CD1c-positive myeloid dendritic cell (primary cell): ENCODE results near the gene NR2F6.

Source experiments
- DNase-seq: peaks from one replicate; pipeline ENCODE4 v3.0.0-alpha.2; 2016; ENCODE audit errors: extremely low spot score

The NR2F6 gene

DNA sequence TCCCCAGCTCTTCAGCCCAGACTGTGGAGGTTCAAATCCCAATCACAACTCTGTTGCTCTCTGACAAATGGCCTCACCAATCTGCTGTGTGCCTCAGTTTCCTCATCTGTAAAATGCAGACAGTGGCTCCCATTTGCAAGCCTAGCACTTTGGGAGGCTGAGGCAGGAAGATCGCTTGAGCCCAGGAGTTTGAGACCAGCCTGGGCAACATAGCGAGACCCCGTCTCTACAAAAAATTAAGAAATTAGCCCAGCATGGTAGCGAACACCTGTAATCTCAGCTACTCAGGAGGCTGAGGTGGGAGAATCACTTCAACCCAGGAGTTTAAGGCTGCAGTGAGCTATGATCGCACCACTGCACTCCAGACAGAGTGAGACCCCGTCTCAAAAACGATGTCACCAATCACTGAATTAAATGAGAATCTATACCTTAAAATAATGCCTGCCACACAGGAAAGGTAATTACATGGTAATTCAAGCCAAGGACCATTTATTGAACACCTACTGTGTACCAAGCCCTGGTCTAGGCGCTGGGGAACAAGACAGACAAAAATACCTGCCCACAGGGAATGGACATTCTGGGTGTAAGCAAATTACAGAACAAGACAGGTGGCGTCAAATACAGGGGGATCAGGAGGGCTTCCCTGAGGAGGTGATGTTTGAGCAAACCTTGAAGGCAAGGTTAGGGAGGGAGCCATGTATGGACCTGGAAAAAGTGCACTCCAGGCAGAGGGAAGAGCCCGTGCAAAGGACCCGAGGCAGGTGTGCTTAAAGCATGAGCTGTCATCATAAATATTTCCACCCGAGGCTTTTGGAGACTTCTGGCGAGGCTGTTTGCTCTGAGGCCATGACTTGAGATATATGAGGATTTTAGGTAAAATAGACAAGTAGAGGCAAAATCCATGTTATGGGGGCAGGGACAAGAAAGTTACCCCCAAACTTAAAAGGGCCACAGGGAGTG lies 7.7 kb downstream of the NR2F6 start:
- no peak for DNase-seq

DNA sequence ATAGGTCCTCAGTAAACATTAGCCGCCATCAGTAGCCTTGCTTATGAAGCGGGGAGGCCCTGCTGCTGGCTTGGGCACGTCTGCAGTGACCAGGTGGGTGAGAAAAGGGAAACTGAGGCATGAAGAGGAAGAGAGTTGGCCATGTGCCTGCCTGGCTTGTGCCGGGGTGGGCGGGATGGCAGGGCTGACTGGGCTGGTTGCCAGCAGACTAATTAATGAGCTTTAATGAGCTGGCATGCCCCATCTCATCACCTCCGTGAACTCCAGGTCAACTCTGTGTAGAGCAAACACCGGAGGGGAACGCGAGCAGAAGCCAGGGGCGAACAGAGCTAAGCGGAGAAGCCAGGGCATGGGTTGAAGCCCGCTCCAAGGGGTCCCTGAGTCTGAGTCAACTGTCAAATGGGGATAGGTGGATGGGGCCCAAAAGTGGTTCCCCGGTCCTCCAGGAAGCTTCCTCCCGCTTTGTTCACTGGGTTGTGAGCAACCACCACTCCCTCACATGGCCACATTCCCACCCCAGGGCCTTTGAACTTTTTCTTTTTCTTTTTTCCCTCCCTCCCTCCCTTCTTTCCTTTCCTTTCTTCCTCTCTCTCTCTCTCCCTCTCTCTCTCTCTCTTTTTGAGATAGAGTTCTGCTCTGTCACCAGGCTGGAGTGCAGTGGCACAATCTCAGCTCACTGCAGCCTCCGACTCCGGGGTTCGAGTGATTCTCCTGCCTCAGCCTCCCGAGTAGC lies 8.7 kb downstream of the NR2F6 start:
- no peak for DNase-seq

DNA sequence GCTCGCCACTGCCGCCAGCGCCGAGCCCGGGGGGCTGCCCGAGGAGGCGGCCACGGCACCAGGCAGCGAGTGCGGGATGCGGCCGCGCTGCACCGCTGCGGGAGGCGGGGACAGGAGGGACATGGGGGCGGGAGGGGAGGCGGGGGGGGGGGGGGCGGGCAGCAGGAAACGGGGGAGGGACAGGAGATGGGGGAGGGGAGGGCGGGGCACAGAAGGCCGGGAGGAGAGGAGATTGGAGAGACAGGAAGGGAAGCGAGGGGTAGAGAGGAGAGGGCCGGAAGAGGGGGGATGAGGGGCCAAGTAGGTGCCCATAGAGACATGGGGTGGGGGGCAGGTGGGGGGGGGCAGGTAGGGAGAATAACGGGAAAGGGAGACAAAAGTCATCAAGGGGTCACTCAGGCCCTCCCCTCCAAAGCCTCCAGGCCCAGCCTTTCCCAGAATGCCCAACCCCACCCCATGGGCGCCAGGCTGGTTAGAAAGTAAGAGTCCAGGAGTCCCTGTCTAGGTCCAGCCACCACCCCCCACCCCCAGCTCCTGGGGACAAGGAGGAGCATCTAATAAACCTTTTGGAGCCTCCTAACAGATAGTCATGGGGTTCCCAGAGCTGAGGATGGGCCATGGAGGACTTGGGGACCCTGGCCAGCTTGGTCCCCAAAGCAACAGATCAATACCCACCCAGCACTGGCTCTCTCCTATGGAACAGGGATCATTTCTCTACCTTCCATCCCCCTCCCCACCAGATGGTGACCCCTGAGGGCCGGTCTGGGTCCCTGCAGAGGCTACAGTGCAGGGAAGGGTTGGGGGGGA lies 9.5 kb downstream of the NR2F6 start:
- DNase-seq: no peak

DNA sequence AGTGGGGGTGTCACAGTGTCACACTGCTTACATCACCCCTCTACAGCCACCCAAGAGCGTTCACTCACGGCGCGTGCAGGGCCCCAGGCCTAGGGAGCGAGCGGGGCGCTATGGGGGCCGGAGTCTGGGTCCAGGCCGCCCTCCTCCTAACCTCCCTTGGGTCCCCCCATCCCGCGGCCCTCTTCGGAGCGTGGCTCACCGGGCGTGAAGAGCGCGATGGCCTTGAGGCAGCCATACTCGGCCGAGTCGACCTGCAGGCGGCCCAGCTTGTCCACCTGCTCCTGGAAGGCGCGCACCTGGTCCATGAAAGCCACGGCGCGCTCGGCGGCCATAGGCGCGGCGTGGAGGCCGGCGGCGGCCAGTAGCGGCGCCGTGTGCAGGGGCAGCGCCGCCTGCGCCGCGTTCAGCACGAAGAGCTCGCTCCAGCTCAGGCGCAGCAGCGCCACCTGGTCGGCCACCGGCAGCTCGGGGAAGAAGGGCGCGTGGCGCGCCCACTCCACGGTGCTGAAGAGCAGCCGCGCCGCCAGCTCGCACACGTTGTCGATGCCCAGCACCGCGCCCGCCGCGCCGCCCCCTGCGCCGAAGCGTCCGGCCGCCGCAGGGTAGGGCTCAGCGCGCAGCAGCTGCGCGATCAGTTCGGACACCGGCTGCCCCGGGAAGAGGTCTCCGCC lies 10.3 kb downstream of the NR2F6 start:
- DNase-seq: peak; percentile 84

DNA sequence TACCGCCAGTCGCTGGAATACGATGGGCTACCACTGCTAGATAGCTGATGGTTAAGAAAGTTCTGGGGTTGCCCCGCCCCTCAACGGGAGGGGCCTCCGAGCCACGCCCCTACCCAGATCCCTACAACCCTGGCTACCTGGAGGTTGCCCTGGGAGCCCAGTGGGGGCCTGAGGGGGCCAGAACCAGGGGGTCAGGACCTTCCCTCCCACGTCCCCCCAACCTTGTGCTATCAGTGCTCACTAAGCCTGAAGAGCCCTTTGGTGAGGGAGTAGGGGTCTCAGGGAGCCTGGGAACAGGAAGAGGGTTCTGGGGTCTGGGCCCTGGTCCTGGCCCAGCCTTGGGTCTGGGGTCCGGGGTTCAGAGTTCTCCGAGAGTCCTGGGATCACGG lies 10.8 kb downstream of the NR2F6 start:
- peak; percentile 47 for DNase-seq

DNA sequence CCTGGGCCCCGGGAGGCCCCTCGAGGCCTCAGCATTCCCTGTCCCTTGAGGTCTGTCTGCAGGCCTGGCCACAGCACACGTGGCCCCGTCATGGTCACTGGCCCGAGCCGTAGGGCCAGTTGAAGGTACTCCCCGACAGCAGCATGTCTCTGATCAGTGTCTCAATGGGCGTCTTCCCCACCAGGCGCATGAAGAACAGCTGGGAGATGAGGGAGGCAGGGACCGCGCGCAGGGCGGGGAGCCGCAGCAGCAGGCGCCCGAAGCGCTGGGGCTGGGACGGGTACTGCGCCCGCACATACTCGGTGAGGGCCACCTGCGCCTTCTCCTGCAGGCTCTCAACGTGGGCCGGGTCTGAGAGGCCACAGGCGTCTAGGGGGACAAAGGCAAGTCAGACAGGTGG lies 13.5 kb downstream of the NR2F6 start:
- no peak for DNase-seq

DNA sequence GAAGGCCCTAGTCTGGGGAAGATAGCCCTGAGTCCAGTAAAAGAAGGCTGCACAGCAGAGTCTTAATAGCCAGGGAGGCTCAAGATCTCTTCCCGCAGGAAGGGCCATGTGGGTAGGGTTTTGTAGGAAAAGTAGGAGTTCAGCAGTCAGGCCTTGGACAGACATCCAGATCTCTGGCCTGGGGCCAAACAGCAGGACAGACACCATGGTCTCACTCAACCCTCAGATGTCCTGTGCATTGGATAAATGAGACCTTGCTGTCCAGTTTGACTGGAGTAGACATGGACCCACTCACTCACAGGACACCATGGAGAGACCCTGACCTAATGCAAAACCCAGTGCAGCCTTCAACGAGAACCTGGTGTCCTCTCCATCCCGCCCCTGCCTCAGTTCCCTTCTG lies 15.8 kb downstream of the NR2F6 start:
- no peak for DNase-seq

DNA sequence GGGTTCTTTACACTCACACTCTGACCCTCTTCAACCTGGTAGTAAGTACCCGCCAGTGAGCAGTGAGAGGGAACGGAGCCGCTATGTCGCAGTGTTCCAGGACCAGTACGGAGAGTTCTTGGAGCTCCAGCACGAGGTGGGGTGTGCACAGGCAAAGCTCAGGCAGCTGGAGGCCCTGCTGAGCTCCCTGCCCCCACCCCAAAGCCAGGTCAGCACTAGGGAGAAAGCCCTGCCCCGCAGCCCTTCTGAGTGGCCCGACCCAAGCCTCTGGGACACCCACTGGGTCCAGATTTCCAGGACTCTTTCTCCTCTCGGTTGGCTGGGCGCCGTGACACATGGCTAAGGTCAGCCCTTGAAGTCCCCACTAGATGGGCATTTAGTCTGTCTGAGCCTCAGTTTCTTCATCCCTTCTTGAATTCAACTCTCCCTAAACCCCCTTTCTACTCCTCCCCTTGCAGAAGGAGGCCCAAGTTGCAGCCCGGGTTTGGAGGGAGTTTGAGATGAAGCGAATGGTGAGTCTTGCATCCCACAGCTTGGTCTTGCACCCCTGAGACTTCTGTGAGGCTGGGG lies 17.8 kb downstream of the NR2F6 start:
- no peak for DNase-seq

DNA sequence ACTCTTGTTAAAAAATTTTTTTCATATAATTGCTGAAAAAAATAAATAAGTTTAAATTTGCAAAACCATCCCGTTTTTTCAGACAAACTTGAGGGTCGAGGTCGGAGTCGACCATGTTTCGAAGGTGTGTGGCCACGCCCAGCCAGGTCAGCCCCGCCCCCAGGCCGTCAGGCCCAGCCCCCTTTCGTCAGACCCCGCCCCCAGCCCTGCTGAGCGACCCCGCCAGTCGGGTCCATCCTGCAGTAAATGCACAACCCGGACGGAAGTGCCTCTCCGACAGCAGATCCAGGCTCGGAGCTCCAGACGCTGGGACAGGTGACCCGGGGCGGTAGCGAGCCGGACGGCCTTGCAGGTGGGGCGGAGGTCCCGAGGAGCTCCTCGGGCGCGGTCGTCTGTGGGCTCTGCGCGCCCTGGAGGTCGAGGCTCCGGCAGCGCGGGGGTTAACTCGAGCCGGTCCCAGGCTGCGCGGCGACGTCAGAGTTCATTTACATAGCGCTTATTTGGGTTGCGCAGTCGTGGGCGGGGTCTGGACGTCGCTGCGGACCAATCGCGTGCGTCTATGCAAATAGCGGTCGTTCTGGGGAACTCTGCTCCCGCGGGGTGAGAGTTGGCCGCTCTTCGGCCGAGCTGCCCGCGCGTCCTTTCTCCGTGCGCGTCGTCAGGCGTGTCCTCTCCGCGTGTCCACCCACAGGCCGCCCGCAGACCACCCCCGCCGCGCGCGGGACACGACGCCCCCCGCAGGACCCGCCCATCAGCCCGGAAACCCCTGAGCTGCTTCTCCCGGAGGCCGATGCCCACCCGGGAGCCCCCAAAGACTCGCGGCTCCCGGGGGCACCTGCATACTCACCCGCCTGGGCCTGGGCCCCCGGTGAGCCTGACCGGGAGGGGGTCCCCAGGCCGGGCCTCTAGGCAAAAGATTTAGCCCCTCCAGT lies 19.5 kb downstream of the NR2F6 start, which contains the start of gene OCEL1:
Gene OCEL1, plus strand, starts transcription at position 225 of the 932 bp plus-strand sequence. Its CDS starts 22 bp downstream, at position 247.
- peak; percentile 99 for DNase-seq

DNA sequence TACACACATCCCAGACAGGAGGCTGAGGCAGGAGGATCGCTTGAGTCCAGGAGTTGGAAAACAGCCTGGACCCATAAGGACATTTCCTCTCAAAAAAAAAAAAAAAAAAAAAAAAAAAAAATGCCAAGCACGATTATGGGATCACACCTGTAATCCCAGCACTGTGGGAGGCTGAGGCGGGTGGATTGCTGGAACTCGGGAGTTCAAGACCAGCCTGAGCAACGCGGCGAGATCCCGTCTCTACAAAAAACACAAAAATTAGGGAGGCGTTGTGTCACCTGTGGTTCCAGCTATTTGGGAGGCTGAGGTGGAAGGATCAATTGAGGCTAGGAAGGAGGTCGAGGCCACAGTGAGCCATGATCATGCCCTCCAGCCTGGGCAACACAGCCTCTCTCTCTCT lies 20.7 kb downstream of the NR2F6 start:
- DNase-seq: no peak

DNA sequence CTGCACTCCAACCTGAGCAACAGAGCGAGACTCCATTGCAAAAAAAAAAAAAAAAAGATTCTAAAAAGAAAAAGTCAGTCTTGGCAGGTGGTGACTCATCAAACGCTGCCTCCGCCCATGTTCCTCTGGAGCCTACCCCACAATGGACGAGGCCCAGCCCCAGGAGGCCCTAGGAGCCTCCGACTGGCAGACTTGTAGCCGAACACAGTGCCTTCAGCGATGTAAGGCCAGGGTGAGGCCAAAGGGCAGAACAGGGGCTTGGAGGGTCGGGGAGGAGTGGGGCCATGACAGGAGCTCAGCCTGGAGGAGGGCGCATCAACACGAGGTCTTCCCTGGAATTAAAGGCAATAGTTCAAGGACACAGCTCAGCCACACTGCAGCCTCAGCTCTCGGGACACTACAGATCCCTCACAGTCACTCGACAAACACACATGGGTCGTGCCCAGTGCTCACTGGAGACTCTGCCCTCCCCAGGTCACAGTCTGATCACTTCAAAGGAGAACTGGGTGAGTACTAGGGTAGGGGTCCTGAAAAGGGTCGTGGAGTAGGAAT lies 25.4 kb downstream of the NR2F6 start:
- DNase-seq: peak; percentile 51

DNA sequence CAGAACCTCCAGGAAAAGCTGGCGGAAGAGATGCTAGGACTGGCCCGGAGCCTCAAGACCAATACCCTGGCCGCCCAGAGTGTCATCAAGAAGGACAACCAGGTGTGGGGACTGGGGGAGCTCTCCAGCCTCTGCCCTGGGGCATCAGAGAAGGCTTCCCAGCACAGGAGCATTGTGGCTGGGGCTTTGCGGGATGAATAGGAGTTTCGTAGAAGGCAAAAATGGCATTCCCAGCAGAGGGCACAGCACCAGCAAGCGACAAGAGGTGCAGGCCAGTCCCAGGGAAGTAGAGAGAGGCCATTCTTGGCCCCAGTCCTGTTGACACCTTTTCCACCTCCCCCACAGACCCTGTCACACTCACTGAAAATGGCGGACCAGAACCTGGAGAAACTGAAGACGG lies 26.4 kb downstream of the NR2F6 start:
- DNase-seq: no peak

DNA sequence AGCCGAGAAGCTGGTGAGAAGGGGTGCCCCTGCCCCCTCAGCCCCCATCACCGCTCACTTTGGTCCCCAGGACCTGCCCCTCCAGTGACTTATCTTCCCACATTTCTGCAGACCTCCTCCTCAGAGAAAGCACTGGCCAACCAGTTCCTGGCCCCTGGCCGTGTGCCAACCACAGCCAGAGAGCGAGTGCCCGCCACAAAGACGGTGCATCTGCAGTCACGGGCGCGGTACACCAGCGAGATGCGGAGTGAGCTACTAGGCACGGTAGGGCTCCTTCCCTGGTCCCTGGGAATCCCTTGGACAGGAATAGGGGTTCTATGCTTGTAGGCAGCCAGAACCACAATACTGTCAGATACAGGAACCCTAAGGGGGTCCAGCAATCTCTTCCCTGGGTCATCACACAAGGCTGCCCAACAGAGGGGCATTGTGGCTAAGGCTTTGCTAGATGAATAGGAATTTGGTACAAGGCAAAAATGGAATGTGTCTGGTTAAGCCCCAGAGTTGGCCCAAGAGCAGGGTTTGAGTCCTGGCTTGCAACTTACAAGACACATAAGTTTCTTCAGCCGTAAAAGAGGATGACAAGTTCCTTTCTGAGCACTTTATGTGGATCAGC lies 29.6 kb downstream of the NR2F6 start:
- no peak for DNase-seq

DNA sequence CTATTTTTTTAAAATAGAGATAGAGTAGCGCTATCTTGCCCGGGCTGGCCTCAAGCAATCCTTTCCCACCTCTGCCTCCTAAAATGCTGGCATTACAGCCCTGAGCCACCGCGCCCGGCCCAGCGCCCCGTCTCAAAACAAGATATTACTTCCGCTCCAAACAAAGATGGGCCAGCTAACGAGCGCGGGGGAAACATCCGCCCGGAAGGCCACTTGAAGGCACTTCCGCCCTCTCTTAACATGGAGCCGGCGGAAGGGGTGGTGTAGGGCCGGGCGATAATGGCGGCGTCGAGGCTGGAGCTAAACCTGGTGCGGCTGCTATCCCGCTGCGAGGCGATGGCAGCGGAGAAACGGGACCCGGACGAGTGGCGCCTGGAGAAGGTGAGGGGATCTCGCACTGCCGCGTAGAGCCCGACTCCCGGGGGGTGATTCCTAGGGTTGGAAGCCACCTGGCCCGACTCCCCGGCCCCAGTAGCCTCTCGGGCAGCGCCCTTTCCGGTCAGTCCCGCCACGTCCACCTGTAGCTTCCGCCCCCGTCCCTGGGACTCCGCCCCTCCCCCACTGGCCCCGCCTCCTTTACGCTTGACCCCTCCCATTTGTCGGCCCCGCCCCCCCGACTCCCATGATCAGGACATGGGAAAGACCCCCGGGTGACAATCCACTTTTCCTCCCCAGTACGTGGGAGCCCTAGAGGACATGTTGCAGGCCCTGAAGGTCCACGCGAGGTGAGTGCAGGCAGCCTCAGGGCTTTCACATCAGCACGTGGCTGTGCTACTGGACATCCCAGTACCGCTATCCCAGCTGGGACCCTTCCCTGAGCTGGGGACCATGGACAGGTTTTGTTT lies 30.4 kb downstream of the NR2F6 start, which contains the start of gene USE1:
Gene USE1, plus strand, starts transcription at position 231 of the 845 bp plus-strand sequence. Its CDS starts 49 bp downstream, at position 280.
- peak; percentile 94 for DNase-seq

DNA sequence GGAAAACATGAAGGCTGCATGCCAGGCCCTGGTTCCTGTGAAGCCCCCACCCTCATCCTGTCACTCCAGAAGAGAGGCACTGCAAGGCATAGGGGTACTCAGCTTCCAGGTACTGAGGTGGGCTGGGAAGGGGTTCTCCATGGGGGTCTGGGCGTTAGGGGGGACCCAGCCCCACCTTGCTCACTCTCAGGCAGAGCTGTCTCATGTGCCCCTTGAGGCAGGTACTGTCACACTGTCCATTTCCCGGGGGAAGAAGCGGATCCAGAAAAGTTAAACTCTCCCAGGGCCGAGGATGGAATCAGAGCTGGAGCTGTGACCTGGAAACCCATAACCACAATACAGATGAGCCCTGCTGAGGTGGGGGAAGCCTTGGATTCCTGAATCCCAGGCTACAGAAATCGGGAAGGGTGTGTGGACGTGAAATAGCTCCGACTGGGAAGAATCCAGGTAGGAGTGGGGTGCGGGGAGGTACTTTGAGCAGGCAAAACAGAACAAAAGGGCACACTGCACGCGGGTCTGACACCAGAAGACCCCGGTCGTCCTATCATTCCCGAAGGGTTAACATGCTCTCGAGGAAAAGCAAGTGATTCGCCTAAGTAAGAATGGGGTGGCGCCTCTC lies 31.1 kb downstream of the NR2F6 start:
- no peak for DNase-seq

DNA sequence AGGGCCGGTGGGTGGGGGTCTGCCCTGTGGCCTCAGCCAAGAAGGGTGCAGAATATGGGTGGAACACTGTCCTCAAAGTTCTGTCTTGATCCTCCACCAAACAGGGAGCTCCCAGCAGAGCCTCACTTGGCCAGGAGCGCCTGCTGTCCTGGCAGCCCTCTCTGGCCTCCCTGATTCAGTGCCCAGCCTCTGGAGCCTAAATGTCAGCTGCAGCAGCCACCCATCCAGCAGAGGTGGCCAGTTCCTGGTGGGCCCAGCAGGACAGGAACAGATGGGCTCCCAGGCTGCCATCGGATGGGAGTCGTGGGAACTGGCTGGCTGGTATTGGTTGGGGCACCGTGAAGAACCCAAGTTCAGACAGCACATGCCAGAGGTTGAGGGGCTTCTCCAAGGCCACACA lies 32.4 kb downstream of the NR2F6 start:
- no peak for DNase-seq

DNA sequence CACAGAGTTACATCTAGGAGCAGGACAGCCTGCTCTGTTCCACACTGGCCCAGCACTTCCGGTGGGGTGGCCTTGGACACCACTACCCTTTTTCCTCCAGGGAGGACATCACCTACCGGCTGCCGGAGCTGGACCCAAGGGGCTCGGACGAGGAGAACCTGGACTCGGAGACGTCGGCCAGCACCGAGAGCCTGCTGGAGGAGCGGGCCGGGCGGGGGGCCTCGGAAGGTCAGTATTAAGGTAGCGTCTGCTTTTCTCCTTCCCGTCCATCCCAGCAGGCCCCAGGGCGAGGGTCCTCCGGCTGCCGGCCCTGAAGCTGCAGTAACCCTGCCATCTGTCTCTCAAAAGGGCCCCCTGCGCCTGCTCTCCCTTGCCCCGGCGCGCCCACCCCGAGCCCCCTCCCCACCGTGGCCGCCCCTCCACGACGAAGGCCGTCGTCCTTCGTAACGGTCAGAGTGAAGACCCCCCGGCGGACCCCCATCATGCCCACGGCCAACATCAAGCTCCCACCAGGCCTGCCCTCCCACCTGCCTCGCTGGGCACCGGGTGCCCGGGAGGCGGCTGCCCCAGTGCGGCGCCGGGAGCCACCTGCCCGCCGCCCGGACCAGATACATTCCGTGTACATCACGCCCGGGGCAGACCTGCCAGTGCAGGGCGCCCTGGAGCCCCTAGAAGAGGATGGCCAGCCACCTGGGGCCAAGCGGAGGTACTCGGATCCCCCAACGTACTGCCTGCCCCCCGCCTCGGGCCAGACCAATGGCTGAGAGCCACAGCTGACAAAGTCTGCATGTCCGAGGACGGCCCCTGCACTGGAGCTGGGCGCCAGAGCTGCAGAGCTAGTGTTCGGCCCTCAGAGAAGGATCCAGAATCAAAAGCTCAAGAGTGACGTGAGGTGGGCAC lies 33.9 kb downstream of the NR2F6 start:
- DNase-seq: no peak
